Adipocyte (in vitro differentiated cells): ENCODE data around the gene NEK7.
"Not testable (repeated sequence)": the region's sequence is repeated elsewhere in the genome, so short reads cannot be mapped to it uniquely, and the experiment has no call there.

Source experiments
- DNase-seq: peaks from one replicate; pipeline ENCODE4 v3.0.0-alpha.2; 2015; ENCODE audit warnings: low read depth
- H3K27me3 ChIP-seq: replicated peaks from 2 replicates; pipeline ENCODE4 v1.7.0; 2013; ENCODE audit warnings: mild to moderate bottlenecking, low read length, moderate library complexity; ENCODE audit not compliant: control insufficient read depth, insufficient read depth
- H3K36me3 ChIP-seq: 2 replicates; pipeline ENCODE4 v1.7.0; 2013; ENCODE audit warnings: low read length, mild to moderate bottlenecking, moderate library complexity; ENCODE audit not compliant: control insufficient read depth, insufficient read depth, severe bottlenecking
- H3K4me1 ChIP-seq: 2 replicates; pipeline ENCODE4 v1.7.0; 2013; ENCODE audit warnings: mild to moderate bottlenecking, low read length, moderate library complexity; ENCODE audit not compliant: control insufficient read depth, insufficient read depth
- H3K4me3 ChIP-seq: 2 replicates; pipeline ENCODE4 v1.7.0; 2013; ENCODE audit warnings: mild to moderate bottlenecking, low read length, moderate library complexity
- H3K9ac ChIP-seq: 2 replicates; pipeline ENCODE4 v1.7.0; 2013; ENCODE audit warnings: mild to moderate bottlenecking, low read length, moderate library complexity
- H3K9me3 ChIP-seq: 2 replicates; pipeline ENCODE4 v1.7.0; 2013; ENCODE audit warnings: mild to moderate bottlenecking, low read length, moderate library complexity; ENCODE audit not compliant: control insufficient read depth

Gene NEK7

GRCh38 chr1:198297281-198297680 lies 140.5 kb downstream of the NEK7 start:
- Histone ChIP-seq H3K9me3 (no peaks in the 10 kb centered on the region), H3K27me3 (no peaks in the 10 kb centered on the region), H3K36me3 (peaks cover 29% of the 10 kb centered on the region), H3K4me1 (peaks cover 12% of the 10 kb centered on the region), H3K9ac (no peak overlapping the region), H3K4me3 (no peak overlapping the region)
- DNase-seq = no peak

- H3K9me3 ChIP-seq = no peaks in the 10 kb centered on the region
- H3K4me3 ChIP-seq = no peak overlapping the region
- DNase-seq = no peak
- H3K27me3 ChIP-seq = no peaks in the 10 kb centered on the region
- peaks cover 12% of the 10 kb centered on the region for H3K4me1 ChIP-seq
- peaks cover 19% of the 10 kb centered on the region for H3K36me3 ChIP-seq
- H3K9ac ChIP-seq = no peak overlapping the region
These were observed 141.8 kb downstream of the NEK7 start for GRCh38 chr1:198298640-198299039.

- Histone ChIP-seq H3K9ac (no peak overlapping the region), H3K9me3 (no peaks in the 10 kb centered on the region), H3K4me1 (peaks cover 12% of the 10 kb centered on the region), H3K36me3 (peaks cover 22% of the 10 kb centered on the region), H3K4me3 (no peak overlapping the region), H3K27me3 (no peaks in the 10 kb centered on the region)
- no peak for DNase-seq
These were observed 143.7 kb downstream of the NEK7 start for GRCh38 chr1:198300451-198300850.

- H3K9ac ChIP-seq = no peak overlapping the region
- H3K27me3 ChIP-seq = no peaks in the 10 kb centered on the region
- peaks cover 7% of the 10 kb centered on the region for H3K36me3 ChIP-seq
- H3K4me1 ChIP-seq = no peaks in the 10 kb centered on the region
- no peak overlapping the region for H3K4me3 ChIP-seq
- no peak for DNase-seq
- H3K9me3 ChIP-seq = no peaks in the 10 kb centered on the region
These were observed 147.6 kb downstream of the NEK7 start for GRCh38 chr1:198304431-198304830.

- not testable (repeated sequence) for DNase-seq, H3K9me3 ChIP-seq, H3K9ac ChIP-seq, H3K4me1 ChIP-seq, H3K36me3 ChIP-seq, H3K27me3 ChIP-seq, H3K4me3 ChIP-seq
These were observed 158.0 kb downstream of the NEK7 start for GRCh38 chr1:198314817-198315216.

GRCh38 chr1:198315331-198315730 lies 158.5 kb downstream of the NEK7 start:
- H3K36me3 ChIP-seq, H3K27me3 ChIP-seq, H3K9me3 ChIP-seq, H3K4me3 ChIP-seq, H3K4me1 ChIP-seq, H3K9ac ChIP-seq, DNase-seq: not testable (repeated sequence)

GRCh38 chr1:198316546-198317100 lies 159.8 kb downstream of the NEK7 start:
- no peaks in the 10 kb centered on the region for H3K9me3 ChIP-seq
- H3K4me1 ChIP-seq = no peaks in the 10 kb centered on the region
- no peak overlapping the region for H3K9ac ChIP-seq
- peaks cover 10% of the 10 kb centered on the region for H3K36me3 ChIP-seq
- H3K4me3 ChIP-seq = no peak overlapping the region
- no peak for DNase-seq
- no peaks in the 10 kb centered on the region for H3K27me3 ChIP-seq

- DNase-seq = no peak
- Histone ChIP-seq H3K36me3 (peaks cover 10% of the 10 kb centered on the region), H3K27me3 (no peaks in the 10 kb centered on the region), H3K4me1 (no peaks in the 10 kb centered on the region), H3K9me3 (no peaks in the 10 kb centered on the region), H3K9ac (no peak overlapping the region), H3K4me3 (no peak overlapping the region)
These were observed 161.3 kb downstream of the NEK7 start for GRCh38 chr1:198318085-198318484.

GRCh38 chr1:198320759-198321158 lies 164.0 kb downstream of the NEK7 start:
- Histone ChIP-seq H3K27me3 (no peaks in the 10 kb centered on the region), H3K4me1 (no peaks in the 10 kb centered on the region), H3K4me3 (no peak overlapping the region), H3K9me3 (no peaks in the 10 kb centered on the region), H3K36me3 (peaks cover 7% of the 10 kb centered on the region), H3K9ac (no peak overlapping the region)
- no peak for DNase-seq

GRCh38 chr1:198326232-198326631 lies 169.4 kb downstream of the NEK7 start:
- no peak for DNase-seq
- no peak overlapping the region for H3K9ac ChIP-seq

GRCh38 chr1:198326915-198327314 lies 170.1 kb downstream of the NEK7 start:
- no peaks in the 10 kb centered on the region for H3K9me3 ChIP-seq
- no peak overlapping the region for H3K4me3 ChIP-seq
- no peaks in the 10 kb centered on the region for H3K27me3 ChIP-seq
- H3K9ac ChIP-seq = no peak overlapping the region
- peaks cover 3% of the 10 kb centered on the region for H3K4me1 ChIP-seq
- H3K36me3 ChIP-seq = no peaks in the 10 kb centered on the region
- no peak for DNase-seq

More at GRCh38 chr1:198326232-198326631, 169.4 kb downstream of the NEK7 start:
- peaks cover 2% of the 10 kb centered on the region for H3K36me3 ChIP-seq
- peaks cover 3% of the 10 kb centered on the region for H3K4me1 ChIP-seq
- H3K27me3 ChIP-seq = no peaks in the 10 kb centered on the region
- H3K4me3 ChIP-seq = no peak overlapping the region
- no peaks in the 10 kb centered on the region for H3K9me3 ChIP-seq

GRCh38 chr1:198328458-198329032 lies 171.7 kb downstream of the NEK7 start:
- H3K4me3 ChIP-seq = no peak overlapping the region
- H3K9ac ChIP-seq = no peak overlapping the region
- H3K27me3 ChIP-seq = no peaks in the 10 kb centered on the region
- H3K9me3 ChIP-seq = no peaks in the 10 kb centered on the region
- no peaks in the 10 kb centered on the region for H3K36me3 ChIP-seq
- H3K4me1 ChIP-seq = peaks cover 3% of the 10 kb centered on the region
- no peak for DNase-seq
